ENCODE results near the gene EIF4G3.

DNA sequence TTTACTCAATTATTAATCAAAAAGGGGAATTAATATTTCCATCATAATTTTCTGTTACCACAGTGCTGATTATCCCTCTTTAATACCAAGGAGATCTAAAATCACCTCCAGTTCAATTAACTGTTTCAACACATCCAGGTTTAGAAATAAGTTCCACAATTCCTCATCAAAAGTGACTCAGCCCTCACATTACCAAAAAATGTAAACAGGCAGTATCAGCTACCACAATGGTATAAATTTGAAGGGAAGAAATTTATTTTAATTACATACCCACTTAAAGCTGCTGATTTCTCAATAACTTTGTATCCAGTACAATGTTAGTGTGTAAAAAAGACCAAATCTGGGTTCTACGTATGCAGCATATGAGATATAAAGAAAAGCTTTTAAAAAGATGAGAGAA is 51.9 kb downstream of the EIF4G3 start:
- TF ChIP-seq ZFP3 (CRISPR knock-in tag; IDR thresholded peaks at IDR 0.05) (no peak), SNAI2 (CRISPR knock-in tag; IDR thresholded peaks at IDR 0.05) (no peak)
- TF ChIP-seq, protein P1, sequence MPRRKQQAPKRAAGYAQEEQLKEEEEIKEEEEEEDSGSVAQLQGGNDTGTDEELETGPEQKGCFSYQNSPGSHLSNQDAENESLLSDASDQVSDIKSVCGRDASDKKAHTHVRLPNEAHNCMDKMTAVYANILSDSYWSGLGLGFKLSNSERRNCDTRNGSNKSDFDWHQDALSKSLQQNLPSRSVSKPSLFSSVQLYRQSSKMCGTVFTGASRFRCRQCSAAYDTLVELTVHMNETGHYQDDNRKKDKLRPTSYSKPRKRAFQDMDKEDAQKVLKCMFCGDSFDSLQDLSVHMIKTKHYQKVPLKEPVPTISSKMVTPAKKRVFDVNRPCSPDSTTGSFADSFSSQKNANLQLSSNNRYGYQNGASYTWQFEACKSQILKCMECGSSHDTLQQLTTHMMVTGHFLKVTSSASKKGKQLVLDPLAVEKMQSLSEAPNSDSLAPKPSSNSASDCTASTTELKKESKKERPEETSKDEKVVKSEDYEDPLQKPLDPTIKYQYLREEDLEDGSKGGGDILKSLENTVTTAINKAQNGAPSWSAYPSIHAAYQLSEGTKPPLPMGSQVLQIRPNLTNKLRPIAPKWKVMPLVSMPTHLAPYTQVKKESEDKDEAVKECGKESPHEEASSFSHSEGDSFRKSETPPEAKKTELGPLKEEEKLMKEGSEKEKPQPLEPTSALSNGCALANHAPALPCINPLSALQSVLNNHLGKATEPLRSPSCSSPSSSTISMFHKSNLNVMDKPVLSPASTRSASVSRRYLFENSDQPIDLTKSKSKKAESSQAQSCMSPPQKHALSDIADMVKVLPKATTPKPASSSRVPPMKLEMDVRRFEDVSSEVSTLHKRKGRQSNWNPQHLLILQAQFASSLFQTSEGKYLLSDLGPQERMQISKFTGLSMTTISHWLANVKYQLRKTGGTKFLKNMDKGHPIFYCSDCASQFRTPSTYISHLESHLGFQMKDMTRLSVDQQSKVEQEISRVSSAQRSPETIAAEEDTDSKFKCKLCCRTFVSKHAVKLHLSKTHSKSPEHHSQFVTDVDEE (CRISPR knock-in tag; IDR thresholded peaks at IDR 0.05): no peak
